ENCODE measurements around the gene ELP1. TPM values are rescaled to one million over a fixed set of nuclear protein-coding genes. Genes with fewer than 3 reads are reported as not detected.
A peak's percentile ranks its signal among the peaks of the same experiment; 100 is the strongest.

ELP1 gene
- total RNA-seq, 5 donors from 2014 or later (not counting 1 experiment from before 2014, with no cell fraction given): 23.1 to 34.5 (median 25.0) TPM

DNA sequence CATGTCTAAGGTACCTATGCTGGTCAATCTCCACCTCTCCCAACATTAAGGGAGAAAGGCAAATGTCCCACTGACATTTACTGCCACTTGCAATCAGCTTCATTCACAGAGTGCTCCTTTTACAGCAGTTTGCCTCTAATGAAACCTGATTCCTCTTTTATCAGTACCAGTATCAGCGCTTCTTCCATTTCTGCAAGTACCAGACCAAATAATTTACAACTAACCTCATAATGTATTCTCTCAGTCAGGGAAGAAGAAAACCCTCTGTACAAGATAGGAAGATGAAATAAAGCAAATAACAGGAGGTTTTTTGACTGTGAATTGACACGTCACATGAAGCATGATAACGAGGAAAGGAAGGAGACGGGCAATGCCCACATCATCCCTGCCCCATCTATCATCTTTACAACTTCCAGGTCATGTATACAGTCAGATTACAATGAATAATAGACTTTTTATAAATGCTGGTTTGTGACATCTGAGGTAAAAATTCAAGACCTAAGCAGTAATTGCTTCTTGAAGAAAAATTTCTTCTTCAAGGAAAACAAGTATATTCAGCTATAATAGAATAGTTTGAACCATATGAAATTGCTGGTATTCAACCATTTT lies 22.2 kb upstream of the ELP1 start:
- ATAC-seq (replicated peaks in 1 of 4): no peak
- H3K4me3 ChIP-seq (ENCODE audit: control insufficient read depth in 1 of 2, extremely low read depth in 1 of 2, low read length in 1 of 2): no peak overlapping the region
- Mint-ChIP-seq H3K9me3 (no peaks in the 10 kb centered on the region), H3K27me3 (peaks cover 0 to 4% of the 10 kb centered on the region in 2 donors), H3K36me3 (no peaks in the 10 kb centered on the region), H3K4me3 (no peak overlapping the region), H3K4me1 (no peaks in the 10 kb centered on the region), H3K27ac (no peak overlapping the region)
- H3K27ac ChIP-seq (ENCODE audit: low read length): no peak overlapping the region
- CTCF ChIA-PET: interaction anchor here in 1 of 2 donors (0.6 kb wide), 1 partner anchor 126 kb away, joined by 9 read pairs; no protein-coding TSS in a partner anchor
- H3K27me3 ChIP-seq (replicated peaks in 1 of 2; ENCODE audit: control insufficient read depth in 2 of 2, extremely low read depth in 1 of 2, insufficient read depth in 2 of 2, low read length in 1 of 2): no peaks in the 10 kb centered on the region
- no peaks in the 10 kb centered on the region for H3K36me3 ChIP-seq (ENCODE audit: control insufficient read depth in 2 of 2, extremely low read depth in 1 of 2, insufficient read depth in 1 of 2, low read length in 1 of 2)
- WGBS (ENCODE audit: insufficient coverage): no CpG with 5 or more reads among the region's 4 CpGs
- no peak for DNase-seq
- no peaks in the 10 kb centered on the region for H3K9me3 ChIP-seq
- POLR2A ChIA-PET: no interaction called here
- no peaks in the 10 kb centered on the region for H3K4me1 ChIP-seq (ENCODE audit: control insufficient read depth in 1 of 2, extremely low read depth in 1 of 2, insufficient read depth in 2 of 2, low read length in 2 of 2)

DNA sequence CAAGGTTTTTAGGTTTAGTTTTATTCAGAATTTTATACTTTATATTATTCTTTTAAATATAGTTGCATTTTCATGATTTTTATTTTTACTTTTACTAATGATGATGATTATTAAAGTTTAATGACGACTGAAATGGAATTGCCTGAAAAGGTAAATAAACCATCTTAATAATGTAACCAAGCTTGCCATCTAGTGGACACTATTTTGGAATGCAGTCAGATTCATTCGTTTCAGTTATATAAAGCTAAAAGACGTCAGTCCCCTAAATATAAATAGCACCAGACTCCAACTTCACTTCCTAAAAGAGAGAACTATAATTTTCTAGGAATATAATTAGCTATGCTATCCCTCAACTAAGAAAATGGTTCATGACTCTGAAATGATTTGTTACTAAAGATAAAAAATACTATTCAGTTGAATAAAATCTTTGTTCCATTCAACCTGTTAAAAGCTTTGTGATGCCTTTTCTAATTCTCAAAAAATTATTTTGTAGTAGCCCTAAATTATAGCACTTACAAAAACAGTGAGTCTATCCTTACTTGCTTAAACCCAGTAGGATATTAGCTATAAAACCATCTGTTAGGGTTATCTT lies 20.2 kb upstream of the ELP1 start:
- ChIA-PET POLR2A (interaction anchor here in 1 of 2 donors (0.6 kb wide), 1 partner anchor 127 kb away, joined by 4 read pairs; no protein-coding TSS in a partner anchor), CTCF (interaction anchor here (0.5 to 1.5 kb wide), 10 partner anchors 11 to 1715 kb away, joined by 3 to 9 read pairs (median 4); no protein-coding TSS in a partner anchor)
- Histone ChIP-seq H3K9me3 (no peaks in the 10 kb centered on the region), H3K36me3 (ENCODE audit: control insufficient read depth in 2 of 2, extremely low read depth in 1 of 2, insufficient read depth in 1 of 2, low read length in 1 of 2) (no peaks in the 10 kb centered on the region), H3K27ac (ENCODE audit: low read length) (no peak overlapping the region), H3K4me3 (ENCODE audit: control insufficient read depth in 1 of 2, extremely low read depth in 1 of 2, low read length in 1 of 2) (no peak overlapping the region), H3K27me3 (replicated peaks in 1 of 2; ENCODE audit: control insufficient read depth in 2 of 2, extremely low read depth in 1 of 2, insufficient read depth in 2 of 2, low read length in 1 of 2) (no peaks in the 10 kb centered on the region), H3K4me1 (ENCODE audit: control insufficient read depth in 1 of 2, extremely low read depth in 1 of 2, insufficient read depth in 2 of 2, low read length in 2 of 2) (no peaks in the 10 kb centered on the region)
- DNase-seq (peak in 1 of 35 experiments; percentile 62), ATAC-seq (replicated peaks in 1 of 4) (no peak)
- no peak overlapping the region for H3K4me3 Mint-ChIP-seq
- H3K27me3 Mint-ChIP-seq: peaks cover 0 to 4% of the 10 kb centered on the region in 2 donors
- no peak overlapping the region for H3K27ac Mint-ChIP-seq
- no CpG with 5 or more reads among the region's 3 CpGs for WGBS (ENCODE audit: insufficient coverage)
- H3K4me1 Mint-ChIP-seq: no peaks in the 10 kb centered on the region
- H3K9me3 Mint-ChIP-seq: no peaks in the 10 kb centered on the region
- no peaks in the 10 kb centered on the region for H3K36me3 Mint-ChIP-seq

GRCh38 chr9:108951578-108951977 lies 17.7 kb upstream of the ELP1 start:
- no CpG with 5 or more reads among the region's 2 CpGs for WGBS (ENCODE audit: insufficient coverage)
- POLR2A ChIA-PET: interaction anchor here in 1 of 2 donors (0.6 kb wide), 1 partner anchor 104 kb away, joined by 3 read pairs; no protein-coding TSS in a partner anchor
- Mint-ChIP-seq H3K27ac (no peak overlapping the region), H3K4me1 (no peaks in the 10 kb centered on the region), H3K9me3 (no peaks in the 10 kb centered on the region), H3K36me3 (no peaks in the 10 kb centered on the region), H3K4me3 (no peak overlapping the region), H3K27me3 (no peaks in the 10 kb centered on the region)
- CTCF ChIA-PET: interaction anchor here (0.6 to 1.9 kb wide), 3 partner anchors 8 to 12 kb away, joined by 3 to 4 read pairs (median 3); no protein-coding TSS in a partner anchor
- no peak for ATAC-seq (replicated peaks in 1 of 4)
- H3K4me3 ChIP-seq (ENCODE audit: control insufficient read depth in 1 of 2, extremely low read depth in 1 of 2, low read length in 1 of 2): no peak overlapping the region
- H3K27ac ChIP-seq (ENCODE audit: low read length): no peak overlapping the region
- no peaks in the 10 kb centered on the region for H3K36me3 ChIP-seq (ENCODE audit: control insufficient read depth in 2 of 2, extremely low read depth in 1 of 2, insufficient read depth in 1 of 2, low read length in 1 of 2)
- no peaks in the 10 kb centered on the region for H3K9me3 ChIP-seq
- no peak for DNase-seq
- no peaks in the 10 kb centered on the region for H3K4me1 ChIP-seq (ENCODE audit: control insufficient read depth in 1 of 2, extremely low read depth in 1 of 2, insufficient read depth in 2 of 2, low read length in 2 of 2)
- H3K27me3 ChIP-seq (replicated peaks in 1 of 2; ENCODE audit: control insufficient read depth in 2 of 2, extremely low read depth in 1 of 2, insufficient read depth in 2 of 2, low read length in 1 of 2): no peaks in the 10 kb centered on the region

GRCh38 chr9:108950168-108950567 lies 16.2 kb upstream of the ELP1 start:
- CTCF ChIA-PET: interaction anchor here in 1 of 2 donors (0.7 to 1.9 kb wide), 3 partner anchors 9 to 1647 kb away, joined by 3 to 6 read pairs (median 4); partner anchors contain the start of gene ABITRAM
- no peaks in the 10 kb centered on the region for H3K4me1 ChIP-seq (ENCODE audit: control insufficient read depth in 1 of 2, extremely low read depth in 1 of 2, insufficient read depth in 2 of 2, low read length in 2 of 2)
- H3K27me3 Mint-ChIP-seq: no peaks in the 10 kb centered on the region

DNA sequence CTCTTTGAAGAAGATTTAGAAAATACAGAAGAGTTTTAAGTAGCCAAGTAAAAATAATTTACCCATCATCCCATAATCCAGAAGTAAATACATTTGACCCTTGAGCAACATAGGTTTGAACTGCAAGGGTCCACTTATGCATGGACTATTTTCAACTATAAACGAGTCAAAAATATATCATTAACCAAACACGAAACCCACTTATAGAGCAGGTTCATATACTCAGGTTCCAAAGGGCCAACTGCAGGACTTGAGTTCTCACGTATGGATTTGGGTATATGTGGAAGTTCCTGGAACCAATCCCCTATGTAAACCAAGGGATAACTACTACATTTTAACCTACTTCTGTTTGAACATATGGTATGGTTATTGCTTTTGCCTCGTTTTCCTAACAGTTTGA lies 6.1 kb upstream of the ELP1 start:
- peaks cover 0 to 8% of the 10 kb centered on the region in 2 donors for H3K36me3 ChIP-seq (ENCODE audit: control insufficient read depth in 2 of 2, extremely low read depth in 1 of 2, insufficient read depth in 1 of 2, low read length in 1 of 2)
- no peak for DNase-seq
- no peaks in the 10 kb centered on the region for H3K9me3 ChIP-seq
- Mint-ChIP-seq H3K9me3 (no peaks in the 10 kb centered on the region), H3K27ac (no peak overlapping the region), H3K4me3 (no peak overlapping the region), H3K4me1 (peaks cover 4 to 9% (median 6%) of the 10 kb centered on the region in 3 donors), H3K27me3 (no peaks in the 10 kb centered on the region), H3K36me3 (peaks cover 11% of the 10 kb centered on the region)
- H3K27me3 ChIP-seq (replicated peaks in 1 of 2; ENCODE audit: control insufficient read depth in 2 of 2, extremely low read depth in 1 of 2, insufficient read depth in 2 of 2, low read length in 1 of 2): no peaks in the 10 kb centered on the region
- ChIA-PET CTCF (interaction anchor here in 1 of 2 donors (1.0 kb wide), 1 partner anchor 14 kb away, joined by 4 read pairs; no protein-coding TSS in a partner anchor), POLR2A (no interaction called here)
- peaks cover 1 to 2% of the 10 kb centered on the region in 2 experiments for H3K4me1 ChIP-seq (ENCODE audit: control insufficient read depth in 1 of 2, extremely low read depth in 1 of 2, insufficient read depth in 2 of 2, low read length in 2 of 2)
- ATAC-seq (replicated peaks in 1 of 4): no peak
- no peak overlapping the region for H3K4me3 ChIP-seq (ENCODE audit: control insufficient read depth in 1 of 2, extremely low read depth in 1 of 2, low read length in 1 of 2)
- H3K27ac ChIP-seq (ENCODE audit: low read length): no peak overlapping the region
- WGBS (ENCODE audit: insufficient coverage): no CpG with 5 or more reads among the region's 4 CpGs

More at GRCh38 chr9:108950168-108950567, 16.2 kb upstream of the ELP1 start:
- H3K9me3 ChIP-seq: no peaks in the 10 kb centered on the region
- WGBS (ENCODE audit: insufficient coverage): no CpG with 5 or more reads among the region's 1 CpG
- Mint-ChIP-seq H3K9me3 (no peaks in the 10 kb centered on the region), H3K4me3 (no peak overlapping the region), H3K27ac (no peak overlapping the region), H3K36me3 (no peaks in the 10 kb centered on the region), H3K4me1 (no peaks in the 10 kb centered on the region)
- no peak overlapping the region for H3K27ac ChIP-seq (ENCODE audit: low read length)
- H3K36me3 ChIP-seq (ENCODE audit: control insufficient read depth in 2 of 2, extremely low read depth in 1 of 2, insufficient read depth in 1 of 2, low read length in 1 of 2): no peaks in the 10 kb centered on the region
- H3K27me3 ChIP-seq (replicated peaks in 1 of 2; ENCODE audit: control insufficient read depth in 2 of 2, extremely low read depth in 1 of 2, insufficient read depth in 2 of 2, low read length in 1 of 2): no peaks in the 10 kb centered on the region
- DNase-seq (no peak), ATAC-seq (replicated peaks in 1 of 4) (no peak)
- H3K4me3 ChIP-seq (ENCODE audit: control insufficient read depth in 1 of 2, extremely low read depth in 1 of 2, low read length in 1 of 2): no peak overlapping the region
- POLR2A ChIA-PET: no interaction called here

GRCh38 chr9:108937561-108938305 lies 3.8 kb upstream of the ELP1 start:
- POLR2A ChIA-PET: interaction anchor here (0.6 to 0.7 kb wide), 2 partner anchors 9 to 170 kb away, joined by 3 to 7 read pairs; no protein-coding TSS in a partner anchor
- no peaks in the 10 kb centered on the region for H3K27me3 ChIP-seq (replicated peaks in 1 of 2; ENCODE audit: control insufficient read depth in 2 of 2, extremely low read depth in 1 of 2, insufficient read depth in 2 of 2, low read length in 1 of 2)

More at GRCh38 chr9:108937561-108938305, 3.8 kb upstream of the ELP1 start:
- CTCF ChIA-PET: no interaction called here
- 94% methylated on average over 3 of the region's 5 CpGs for WGBS (ENCODE audit: insufficient coverage)
- Mint-ChIP-seq H3K4me1 (peaks cover 21 to 25% (median 24%) of the 10 kb centered on the region in 3 donors), H3K4me3 (no peak overlapping the region), H3K27ac (no peak overlapping the region), H3K27me3 (no peaks in the 10 kb centered on the region), H3K9me3 (no peaks in the 10 kb centered on the region), H3K36me3 (peaks cover 11% of the 10 kb centered on the region)
- Histone ChIP-seq H3K4me3 (ENCODE audit: control insufficient read depth in 1 of 2, extremely low read depth in 1 of 2, low read length in 1 of 2) (no peak overlapping the region), H3K9me3 (no peaks in the 10 kb centered on the region), H3K36me3 (ENCODE audit: control insufficient read depth in 2 of 2, extremely low read depth in 1 of 2, insufficient read depth in 1 of 2, low read length in 1 of 2) (peaks cover 0 to 8% of the 10 kb centered on the region in 2 donors), H3K27ac (ENCODE audit: low read length) (no peak overlapping the region), H3K4me1 (ENCODE audit: control insufficient read depth in 1 of 2, extremely low read depth in 1 of 2, insufficient read depth in 2 of 2, low read length in 2 of 2) (peaks cover 7 to 19% of the 10 kb centered on the region in 2 experiments)
- DNase-seq (no peak), ATAC-seq (replicated peaks in 1 of 4) (no peak)

Measured in T-cell (primary cell).